IMR-90 (cell line): ENCODE results near the gene MRTFB. TPM values are rescaled to one million over a fixed set of nuclear protein-coding genes. Genes with fewer than 3 reads are reported as not detected.

Source experiments
- ATAC-seq: fragments of 200-7000 bp; cut with Tn5 transposase; 2 replicates; pipeline ENCODE4 v1.9.1; 2020; ENCODE audit warnings: low read depth, mild to moderate bottlenecking, moderate library complexity
- BruUV-seq: library from RNA; stranded (reverse); fragments of 400-500 nt; replicated peaks from 2 replicates; lab custom pipeline; 2021; lab: Mats Ljungman, UMichigan
- CTCF ChIA-PET: fragments of 300-600 bp; formaldehyde crosslinking; extraction: SDS; loops from one replicate; lab custom pipeline; 2021; ENCODE audit warnings: antibody characterized with exemption; lab: Yijun Ruan, JAX
- POLR2A ChIA-PET: fragments of 300-600 bp; sonication (Branson Sonifier 250); formaldehyde crosslinking; loops from one replicate; lab custom pipeline; 2022; ENCODE audit warnings: antibody characterized with exemption; ENCODE audit not compliant: unreplicated experiment; lab: Charles Lee
- DNase-seq: peaks from one replicate; pipeline ENCODE4 v3.0.0; 2013
- H2AFZ ChIP-seq: replicated peaks from 2 replicates; pipeline ENCODE3; 2013; ENCODE audit warnings: low read length, mild to moderate bottlenecking; ENCODE audit not compliant: poor library complexity
- H2AK5ac ChIP-seq: 2 replicates; pipeline ENCODE4 v1.6.1; 2013; ENCODE audit warnings: low read depth, low read length, inconsistent platforms
- H2AK9ac ChIP-seq: replicated peaks from 2 replicates; pipeline ENCODE3; 2013; ENCODE audit warnings: mild to moderate bottlenecking, low read depth, low read length, moderate library complexity; ENCODE audit not compliant: poor library complexity
- H2BK120ac ChIP-seq: 2 replicates; pipeline ENCODE4 v1.6.1; 2013; ENCODE audit warnings: low read depth, low read length, inconsistent platforms
- H2BK15ac ChIP-seq: 3 replicates; pipeline ENCODE4 v1.6.1; 2013; ENCODE audit warnings: low read depth, low read length, inconsistent platforms
- H2BK20ac ChIP-seq: 2 replicates; pipeline ENCODE4 v1.6.1; 2013; ENCODE audit warnings: low read depth, mild to moderate bottlenecking, inconsistent platforms, low read length, moderate library complexity
- H2BK5ac ChIP-seq: 2 replicates; pipeline ENCODE4 v1.6.1; 2013; ENCODE audit warnings: mild to moderate bottlenecking, low read depth, low read length, inconsistent platforms; ENCODE audit not compliant: poor library complexity, severe bottlenecking
- H3K14ac ChIP-seq: replicated peaks from 2 replicates; pipeline ENCODE4 v1.6.1; 2013; ENCODE audit warnings: low read depth, low read length, inconsistent platforms
- H3K18ac ChIP-seq: 2 replicates; pipeline ENCODE4 v1.6.1; 2013; ENCODE audit warnings: low read depth, low read length, control low read depth
- H3K23ac ChIP-seq: 2 replicates; pipeline ENCODE4 v1.6.1; 2013; ENCODE audit warnings: low read depth, low read length, inconsistent platforms
- H3K27ac ChIP-seq: 2 replicates; pipeline ENCODE4 v1.5.1; 2013; ENCODE audit warnings: mild to moderate bottlenecking, control low read depth, low read length; ENCODE audit not compliant: insufficient read depth
- H3K27me3 ChIP-seq: 2 replicates; pipeline ENCODE4 v1.6.1; 2013; ENCODE audit warnings: low read length; ENCODE audit not compliant: control insufficient read depth, insufficient read depth
- H3K36me3 ChIP-seq: 2 replicates; pipeline ENCODE4 v1.6.1; 2013; ENCODE audit warnings: low read length, mixed read lengths; ENCODE audit not compliant: control insufficient read depth, insufficient read depth
- H3K4ac ChIP-seq: 2 replicates; pipeline ENCODE4 v1.6.1; 2013; ENCODE audit warnings: low read depth, low read length, inconsistent platforms
- H3K4me1 ChIP-seq: 2 replicates; pipeline ENCODE4 v1.6.1; 2013; ENCODE audit warnings: low read length, mixed read lengths; ENCODE audit not compliant: control insufficient read depth, insufficient read depth
- H3K4me2 ChIP-seq: 2 replicates; pipeline ENCODE4 v1.6.1; 2013; ENCODE audit warnings: low read depth, mild to moderate bottlenecking, control low read depth, low read length, moderate library complexity
- H3K4me3 ChIP-seq: 2 replicates; pipeline ENCODE4 v1.5.1; 2013; ENCODE audit warnings: low read depth, mild to moderate bottlenecking, control low read depth, low read length, moderate library complexity; ENCODE audit not compliant: insufficient read depth
- H3K56ac ChIP-seq: 2 replicates; pipeline ENCODE4 v1.6.1; 2013; ENCODE audit warnings: low read length, inconsistent platforms; ENCODE audit not compliant: insufficient read depth; ENCODE audit errors: extremely low read depth
- H3K79me1 ChIP-seq, 2 experiments: 2 replicates each; pipeline ENCODE4 v1.6.1; 2013; ENCODE audit warnings: low read length in 2 of 2, inconsistent platforms in 1 of 2, low read depth in 1 of 2
- H3K9ac ChIP-seq: 2 replicates; pipeline ENCODE4 v1.6.1; 2013; ENCODE audit warnings: low read depth, low read length, control low read depth
- H3K9me1 ChIP-seq: 2 replicates; pipeline ENCODE4 v1.6.1; 2013; ENCODE audit warnings: low read length, inconsistent platforms; ENCODE audit not compliant: insufficient read depth
- H3K9me3 ChIP-seq: 2 replicates; pipeline ENCODE4 v1.6.1; 2013; ENCODE audit warnings: low read length; ENCODE audit not compliant: control insufficient read depth, insufficient read depth
- H4K20me1 ChIP-seq: 2 replicates; pipeline ENCODE4 v1.6.1; 2013; ENCODE audit warnings: low read length, inconsistent platforms; ENCODE audit not compliant: insufficient read depth
- H4K5ac ChIP-seq: 2 replicates; pipeline ENCODE4 v1.6.1; 2013; ENCODE audit warnings: mild to moderate bottlenecking, low read depth, low read length, control low read depth
- H4K8ac ChIP-seq, 2 experiments: 2 replicates each; pipeline ENCODE4 v1.6.1; 2013; ENCODE audit warnings: low read depth in 2 of 2, low read length in 2 of 2, control low read depth in 1 of 2, inconsistent platforms in 1 of 2
- H4K91ac ChIP-seq: 2 replicates; pipeline ENCODE4 v1.6.1; 2013; ENCODE audit warnings: low read depth, low read length, inconsistent platforms; ENCODE audit not compliant: insufficient read depth
- BHLHE40 ChIP-seq: fragments of 150-350 bp; IDR thresholded peaks from 2 replicates; pipeline ENCODE4 v1.6.1; 2016; ENCODE audit warnings: mild to moderate bottlenecking, low read depth, low read length
- CEBPB ChIP-seq: IDR thresholded peaks from 2 replicates; pipeline ENCODE4 v1.6.1; 2012; ENCODE audit warnings: low read depth, low read length, improper control_type of control experiment
- CHD1 ChIP-seq: IDR thresholded peaks from 2 replicates; pipeline ENCODE4 v1.6.1; 2012; ENCODE audit warnings: low read depth, low read length, improper control_type of control experiment
- FOS ChIP-seq: fragments of 150-350 bp; IDR thresholded peaks from 2 replicates; pipeline ENCODE4 v1.6.1; 2016; ENCODE audit warnings: low read depth, low read length
- MAFK ChIP-seq: IDR thresholded peaks from 2 replicates; pipeline ENCODE4 v1.6.1; 2012; ENCODE audit warnings: low read depth, low read length, improper control_type of control experiment
- MAZ ChIP-seq: IDR thresholded peaks from 2 replicates; pipeline ENCODE4 v1.6.1; 2012; ENCODE audit warnings: low read depth, mild to moderate bottlenecking, low read length, improper control_type of control experiment, moderate library complexity, borderline replicate concordance
- MXI1 ChIP-seq: IDR thresholded peaks from 2 replicates; pipeline ENCODE4 v1.6.1; 2012; ENCODE audit warnings: low read depth, mild to moderate bottlenecking, low read length, moderate library complexity, borderline replicate concordance
- NFE2L2 ChIP-seq: fragments of 150-350 bp; IDR thresholded peaks from 2 replicates; pipeline ENCODE4 v1.6.1; 2016; ENCODE audit warnings: low read depth, mild to moderate bottlenecking, low read length
- POLR2A ChIP-seq: IDR thresholded peaks from 2 replicates; pipeline ENCODE4 v1.6.1; 2012; ENCODE audit warnings: mild to moderate bottlenecking, low read depth, low read length
- RAD21 ChIP-seq: IDR thresholded peaks from 2 replicates; pipeline ENCODE4 v1.6.1; 2012; ENCODE audit warnings: low read length, improper control_type of control experiment
- RCOR1 ChIP-seq: IDR thresholded peaks from 2 replicates; pipeline ENCODE4 v1.6.1; 2012; ENCODE audit warnings: mild to moderate bottlenecking, low read length, improper control_type of control experiment; ENCODE audit not compliant: insufficient replicate concordance
- RFX5 ChIP-seq: IDR thresholded peaks from 2 replicates; pipeline ENCODE4 v1.8.0; 2012; ENCODE audit warnings: low read depth, mild to moderate bottlenecking, low read length, moderate library complexity
- SMC3 ChIP-seq: fragments of 150-350 bp; IDR thresholded peaks from 2 replicates; pipeline ENCODE4 v1.6.1; 2016; ENCODE audit warnings: low read depth, mild to moderate bottlenecking, antibody characterized with exemption, low read length, moderate library complexity
- WGBS, 2 experiments: methylation state at CpG; one replicate each; pipeline versions ENCODE4 v1.1.5 to v1.1.7; 2013; ENCODE audit warnings: missing lambda C conversion rate in 2 of 2; ENCODE audit not compliant: insufficient read length in 1 of 2; ENCODE audit errors: extremely low coverage in 2 of 2; 5-methylcytosine and 5-hydroxymethylcytosine counted together
- dilution Hi-C: fragments of 300-500 bp; cut with HindIII; formaldehyde crosslinking; loops from one replicate; pipeline ENCODE4 v1.14.3; 2018; ENCODE audit warnings: low sequenced_read_pairs; ENCODE audit not compliant: unreplicated experiment
- in situ Hi-C: fragments of 300-500 bp; cut with MboI; formaldehyde crosslinking; loops from 3 replicates; pipeline ENCODE4 v1.14.3; 2019; ENCODE audit warnings: low sequenced_read_pairs, inconsistent platforms, mixed read lengths
- intact Hi-C: fragments of 100-400 bp; cut with micrococcal nuclease; formaldehyde crosslinking; loops from 2 replicates; pipeline ENCODE4 v1.10.0; 2022
- polyA plus RNA-seq, 3 experiments: library from polyadenylated mRNA; depleted of rRNA; stranded (reverse); fragments of >200 nt; gene quantifications; 2 replicates each; pipeline ENCODE4 v1.2.3, GENCODE V29; 2012; ENCODE audit warnings: low replicate concordance in 1 of 3
- total RNA-seq: library from RNA; depleted of rRNA; stranded (reverse); fragments of >200 nt; gene quantifications from 2 replicates; pipeline ENCODE4 v1.2.3, GENCODE V29; 2012
- TF ChIP-seq, protein P1 (sequence below): fragments of 150-350 bp; IDR thresholded peaks from 2 replicates; pipeline ENCODE4 v1.6.1; 2017; ENCODE audit warnings: mild to moderate bottlenecking, antibody characterized with exemption, low read length, low read depth
- TF ChIP-seq, protein P2 (sequence below): conservative IDR thresholded peaks from 2 replicates; pipeline ENCODE4 v1.5.1; 2012; ENCODE audit warnings: mild to moderate bottlenecking, low read depth, low read length, improper control_type of control experiment
- TF ChIP-seq, protein P3 (sequence below): fragments of 150-350 bp; IDR thresholded peaks from 2 replicates; pipeline ENCODE4 v1.6.1; 2016; ENCODE audit warnings: low read depth, mild to moderate bottlenecking, low read length, moderate library complexity, borderline replicate concordance

The MRTFB gene
- total and polyA plus RNA-seq, 2 of the 4 experiments (the other 2 are of a cell fraction) = 4.4 to 5.4 TPM

DNA sequence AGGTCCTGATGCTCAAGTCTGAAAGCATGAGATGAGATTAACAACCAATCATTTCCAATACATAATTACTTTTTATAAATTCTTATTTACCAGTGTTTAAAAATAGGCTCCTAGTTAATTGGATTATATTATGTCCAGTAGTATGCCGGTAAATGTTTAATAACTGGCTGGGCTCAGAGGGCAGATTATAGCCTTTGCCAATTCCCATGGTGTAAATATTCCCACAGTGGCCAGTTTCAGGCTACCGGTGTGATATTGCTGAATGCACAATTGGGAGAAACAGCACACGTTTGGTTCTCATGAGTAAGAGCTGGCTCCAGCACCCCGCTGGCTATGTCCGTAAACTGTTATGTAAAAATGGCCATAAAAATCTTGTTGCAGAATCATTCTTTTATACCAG is 167.6 kb downstream of the MRTFB start:
- Histone ChIP-seq H2AK9ac (no peak overlapping the region), H4K91ac (no peak overlapping the region), H3K27me3 (no peaks in the 10 kb centered on the region), H2BK20ac (no peak overlapping the region), H4K8ac (no peak overlapping the region), H4K5ac (no peak overlapping the region), H3K79me1 (no peaks in the 10 kb centered on the region), H2BK120ac (no peak overlapping the region), H3K18ac (no peak overlapping the region), H2AK5ac (no peak overlapping the region), H2BK15ac (no peak overlapping the region), H3K4me1 (no peaks in the 10 kb centered on the region), H3K23ac (no peak overlapping the region), H3K27ac (no peak overlapping the region), H3K9ac (no peak overlapping the region), H4K20me1 (no peaks in the 10 kb centered on the region), H3K4me3 (no peak overlapping the region), H3K9me1 (no peaks in the 10 kb centered on the region), H3K4me2 (no peak overlapping the region), H2AFZ (no peak overlapping the region), H3K4ac (no peak overlapping the region), H3K36me3 (peaks cover 10% of the 10 kb centered on the region), H3K14ac (no peak overlapping the region), H2BK5ac (no peak overlapping the region), H3K9me3 (no peaks in the 10 kb centered on the region), H3K56ac (no peak overlapping the region)
- DNase-seq (no peak), ATAC-seq (no peak)
- ChIA-PET POLR2A (no interaction called here), CTCF (no interaction called here)
- no peak for TF ChIP-seq RFX5
- TF ChIP-seq, protein P1, sequence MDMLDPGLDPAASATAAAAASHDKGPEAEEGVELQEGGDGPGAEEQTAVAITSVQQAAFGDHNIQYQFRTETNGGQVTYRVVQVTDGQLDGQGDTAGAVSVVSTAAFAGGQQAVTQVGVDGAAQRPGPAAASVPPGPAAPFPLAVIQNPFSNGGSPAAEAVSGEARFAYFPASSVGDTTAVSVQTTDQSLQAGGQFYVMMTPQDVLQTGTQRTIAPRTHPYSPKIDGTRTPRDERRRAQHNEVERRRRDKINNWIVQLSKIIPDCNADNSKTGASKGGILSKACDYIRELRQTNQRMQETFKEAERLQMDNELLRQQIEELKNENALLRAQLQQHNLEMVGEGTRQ = no peak
- no peak for TF ChIP-seq RAD21
- TF ChIP-seq, protein P2, sequence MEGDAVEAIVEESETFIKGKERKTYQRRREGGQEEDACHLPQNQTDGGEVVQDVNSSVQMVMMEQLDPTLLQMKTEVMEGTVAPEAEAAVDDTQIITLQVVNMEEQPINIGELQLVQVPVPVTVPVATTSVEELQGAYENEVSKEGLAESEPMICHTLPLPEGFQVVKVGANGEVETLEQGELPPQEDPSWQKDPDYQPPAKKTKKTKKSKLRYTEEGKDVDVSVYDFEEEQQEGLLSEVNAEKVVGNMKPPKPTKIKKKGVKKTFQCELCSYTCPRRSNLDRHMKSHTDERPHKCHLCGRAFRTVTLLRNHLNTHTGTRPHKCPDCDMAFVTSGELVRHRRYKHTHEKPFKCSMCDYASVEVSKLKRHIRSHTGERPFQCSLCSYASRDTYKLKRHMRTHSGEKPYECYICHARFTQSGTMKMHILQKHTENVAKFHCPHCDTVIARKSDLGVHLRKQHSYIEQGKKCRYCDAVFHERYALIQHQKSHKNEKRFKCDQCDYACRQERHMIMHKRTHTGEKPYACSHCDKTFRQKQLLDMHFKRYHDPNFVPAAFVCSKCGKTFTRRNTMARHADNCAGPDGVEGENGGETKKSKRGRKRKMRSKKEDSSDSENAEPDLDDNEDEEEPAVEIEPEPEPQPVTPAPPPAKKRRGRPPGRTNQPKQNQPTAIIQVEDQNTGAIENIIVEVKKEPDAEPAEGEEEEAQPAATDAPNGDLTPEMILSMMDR = no peak
- TF ChIP-seq MAZ = no peak
- TF ChIP-seq FOS = no peak
- no peak for TF ChIP-seq POLR2A
- TF ChIP-seq MAFK = no peak
- no peak for TF ChIP-seq BHLHE40
- no peak for TF ChIP-seq CHD1
- TF ChIP-seq, protein P3, sequence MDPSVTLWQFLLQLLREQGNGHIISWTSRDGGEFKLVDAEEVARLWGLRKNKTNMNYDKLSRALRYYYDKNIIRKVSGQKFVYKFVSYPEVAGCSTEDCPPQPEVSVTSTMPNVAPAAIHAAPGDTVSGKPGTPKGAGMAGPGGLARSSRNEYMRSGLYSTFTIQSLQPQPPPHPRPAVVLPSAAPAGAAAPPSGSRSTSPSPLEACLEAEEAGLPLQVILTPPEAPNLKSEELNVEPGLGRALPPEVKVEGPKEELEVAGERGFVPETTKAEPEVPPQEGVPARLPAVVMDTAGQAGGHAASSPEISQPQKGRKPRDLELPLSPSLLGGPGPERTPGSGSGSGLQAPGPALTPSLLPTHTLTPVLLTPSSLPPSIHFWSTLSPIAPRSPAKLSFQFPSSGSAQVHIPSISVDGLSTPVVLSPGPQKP = no peak
- TF ChIP-seq RCOR1 = no peak
- TF ChIP-seq MXI1 = no peak
- TF ChIP-seq NFE2L2 = no peak
- no peak for TF ChIP-seq CEBPB
- no peak for TF ChIP-seq SMC3
- BruUV-seq = no TSS peak
- dilution Hi-C loops (no loop called here), intact Hi-C loops (loop anchor here (5.0 kb wide), 1 partner anchor 316 kb away; the partner anchor contains the start of gene ERCC4), in situ Hi-C loops (no loop called here)
- 100% methylated on average over 3 of the region's 5 CpGs; no CpG with 5 or more reads in 1 of the 2 experiments for WGBS, 2 experiments
